ENCODE data around the gene SYCP2L.

SYCP2L gene

GRCh38 chr6:11018225-11018624 is 131.4 kb downstream of the SYCP2L start:
- Histone ChIP-seq H3K4me3 (ENCODE audit: low read depth, low read length) (no peak overlapping the region), H3K9me3 (ENCODE audit: severe bottlenecking) (no peaks in the 10 kb centered on the region), H3K27me3 (ENCODE audit: insufficient read depth, low read depth, severe bottlenecking) (no peaks in the 10 kb centered on the region), H3K27ac (no peak overlapping the region), H3K36me3 (peaks cover 14% of the 10 kb centered on the region)
- DNase-seq, result no peak
- TF ChIP-seq CTCF (IDR thresholded peaks at IDR 0.05; ENCODE audit: low read depth, low read length), result no peak

- H3K9me3 ChIP-seq (ENCODE audit: severe bottlenecking), result no peaks in the 10 kb centered on the region
- no peaks in the 10 kb centered on the region for H3K27me3 ChIP-seq (ENCODE audit: insufficient read depth, low read depth, severe bottlenecking)
- H3K27ac ChIP-seq, result no peak overlapping the region
- H3K36me3 ChIP-seq, result peaks cover 14% of the 10 kb centered on the region
- no peak for TF ChIP-seq CTCF (IDR thresholded peaks at IDR 0.05; ENCODE audit: low read depth, low read length)
- H3K4me3 ChIP-seq (ENCODE audit: low read depth, low read length), result no peak overlapping the region
- no peak for DNase-seq
These were observed 134.2 kb downstream of the SYCP2L start for GRCh38 chr6:11021003-11021402.

GRCh38 chr6:11021714-11022113 is 134.9 kb downstream of the SYCP2L start:
- no peak for DNase-seq
- Histone ChIP-seq H3K9me3 (ENCODE audit: severe bottlenecking) (no peaks in the 10 kb centered on the region), H3K36me3 (peaks cover 14% of the 10 kb centered on the region), H3K4me3 (ENCODE audit: low read depth, low read length) (no peak overlapping the region), H3K27ac (no peak overlapping the region), H3K27me3 (ENCODE audit: insufficient read depth, low read depth, severe bottlenecking) (no peaks in the 10 kb centered on the region)
- TF ChIP-seq CTCF (IDR thresholded peaks at IDR 0.05; ENCODE audit: low read depth, low read length), result no peak

GRCh38 chr6:11023032-11023431 is 136.2 kb downstream of the SYCP2L start:
- H3K27ac ChIP-seq, result no peak overlapping the region
- no peaks in the 10 kb centered on the region for H3K9me3 ChIP-seq (ENCODE audit: severe bottlenecking)
- no peak for DNase-seq
- H3K36me3 ChIP-seq, result peaks cover 14% of the 10 kb centered on the region
- no peaks in the 10 kb centered on the region for H3K27me3 ChIP-seq (ENCODE audit: insufficient read depth, low read depth, severe bottlenecking)
- no peak for TF ChIP-seq CTCF (IDR thresholded peaks at IDR 0.05; ENCODE audit: low read depth, low read length)
- H3K4me3 ChIP-seq (ENCODE audit: low read depth, low read length), result no peak overlapping the region

Measured in WERI-Rb-1 (cell line).